Measurements from ENCODE around the gene LMAN1L.

Gene LMAN1L

DNA sequence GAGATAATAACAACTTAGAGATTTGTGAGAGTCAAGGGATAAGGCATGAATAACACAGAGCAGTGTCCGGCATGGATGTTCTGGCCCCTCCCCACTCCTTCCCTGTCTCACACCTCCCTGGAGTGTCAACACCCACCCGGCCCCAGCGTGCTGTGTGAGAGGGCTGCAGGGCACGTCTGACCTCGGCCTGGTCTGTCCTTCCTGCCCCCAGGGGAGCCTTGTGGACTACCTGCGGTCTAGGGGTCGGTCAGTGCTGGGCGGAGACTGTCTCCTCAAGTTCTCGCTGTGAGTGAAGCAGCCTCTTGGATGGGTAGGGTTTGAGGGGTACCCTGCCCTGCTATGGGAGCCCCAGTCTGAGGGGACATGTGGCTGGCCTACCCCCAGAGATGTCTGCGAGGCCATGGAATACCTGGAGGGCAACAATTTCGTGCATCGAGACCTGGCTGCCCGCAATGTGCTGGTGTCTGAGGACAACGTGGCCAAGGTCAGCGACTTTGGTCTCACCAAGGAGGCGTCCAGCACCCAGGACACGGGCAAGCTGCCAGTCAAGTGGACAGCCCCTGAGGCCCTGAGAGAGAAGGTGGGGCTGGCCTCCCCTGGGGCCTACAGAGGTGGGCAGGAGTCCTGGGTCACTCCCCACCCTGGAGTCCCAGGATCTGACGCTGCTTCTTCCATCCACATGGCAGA is 11.2 kb upstream of the LMAN1L start:
- no peak overlapping the region for H3K4me3 ChIP-seq (ENCODE audit: low read length)
- TF ChIP-seq CTCF (IDR thresholded peaks at IDR 0.05; ENCODE audit: insufficient read depth, low read depth, low read length, missing control alignments) = no peak
- DNase-seq (ENCODE audit: low read depth) = no peak

DNA sequence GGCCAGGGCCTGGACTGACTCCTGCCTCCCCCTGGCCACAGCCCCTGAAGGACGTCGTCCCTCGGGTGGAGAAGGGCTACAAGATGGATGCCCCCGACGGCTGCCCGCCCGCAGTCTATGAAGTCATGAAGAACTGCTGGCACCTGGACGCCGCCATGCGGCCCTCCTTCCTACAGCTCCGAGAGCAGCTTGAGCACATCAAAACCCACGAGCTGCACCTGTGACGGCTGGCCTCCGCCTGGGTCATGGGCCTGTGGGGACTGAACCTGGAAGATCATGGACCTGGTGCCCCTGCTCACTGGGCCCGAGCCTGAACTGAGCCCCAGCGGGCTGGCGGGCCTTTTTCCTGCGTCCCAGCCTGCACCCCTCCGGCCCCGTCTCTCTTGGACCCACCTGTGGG is 10.3 kb upstream of the LMAN1L start:
- TF ChIP-seq CTCF (IDR thresholded peaks at IDR 0.05; ENCODE audit: insufficient read depth, low read depth, low read length, missing control alignments) = no peak
- DNase-seq (ENCODE audit: low read depth) = no peak
- no peak overlapping the region for H3K4me3 ChIP-seq (ENCODE audit: low read length)

GRCh38 chr15:74802862-74803447 is 9.7 kb upstream of the LMAN1L start:
- no peak overlapping the region for H3K4me3 ChIP-seq (ENCODE audit: low read length)
- DNase-seq (ENCODE audit: low read depth) = no peak
- TF ChIP-seq CTCF (IDR thresholded peaks at IDR 0.05; ENCODE audit: insufficient read depth, low read depth, low read length, missing control alignments) = no peak

DNA sequence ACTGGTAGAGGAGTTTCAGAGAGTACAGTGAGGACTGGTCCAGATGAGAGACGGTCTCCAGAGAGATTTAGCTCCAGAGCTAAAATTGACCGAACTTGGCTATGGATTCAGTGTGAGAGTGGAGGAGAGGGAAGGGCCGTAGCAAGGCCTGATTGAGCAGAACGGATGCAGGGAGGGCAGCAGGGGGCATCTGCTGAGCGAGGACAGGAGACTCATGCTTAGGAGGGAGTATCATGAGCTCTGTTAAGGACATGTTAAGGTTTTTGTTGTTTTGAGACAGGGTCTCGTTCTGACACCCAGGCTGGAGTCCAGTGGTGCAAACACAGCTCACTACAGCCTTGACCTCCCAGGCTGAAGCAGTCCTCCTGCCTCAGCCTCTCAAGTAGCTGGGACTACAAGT is 7.7 kb upstream of the LMAN1L start:
- DNase-seq (ENCODE audit: low read depth) = no peak
- H3K4me3 ChIP-seq (ENCODE audit: low read length) = no peak overlapping the region
- TF ChIP-seq CTCF (IDR thresholded peaks at IDR 0.05; ENCODE audit: insufficient read depth, low read depth, low read length, missing control alignments) = no peak

DNA sequence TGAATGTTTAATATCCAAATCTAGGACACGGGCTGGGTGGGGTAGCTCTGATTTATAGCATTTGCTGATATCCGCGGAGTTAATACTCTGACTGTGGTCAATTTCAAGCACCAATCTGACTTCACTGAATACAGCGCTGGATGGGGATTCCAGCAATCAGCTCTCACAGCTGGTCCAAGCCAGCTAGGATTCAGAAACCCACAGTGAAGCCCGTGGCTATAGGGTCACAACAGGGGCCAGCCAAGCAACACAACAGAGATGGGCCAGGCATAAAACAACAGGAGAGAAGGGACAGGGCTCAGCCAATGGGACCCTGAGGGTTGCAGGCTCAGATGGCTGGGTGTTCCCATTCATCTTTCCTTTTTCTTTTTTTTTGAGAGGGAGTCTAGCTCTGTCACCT is 5.4 kb upstream of the LMAN1L start:
- no peak for DNase-seq (ENCODE audit: low read depth)
- no peak overlapping the region for H3K4me3 ChIP-seq (ENCODE audit: low read length)
- TF ChIP-seq CTCF (IDR thresholded peaks at IDR 0.05; ENCODE audit: insufficient read depth, low read depth, low read length, missing control alignments) = no peak

GRCh38 chr15:74808078-74808839 is 4.4 kb upstream of the LMAN1L start:
- DNase-seq (ENCODE audit: low read depth) = peak; percentile 48
- TF ChIP-seq CTCF (IDR thresholded peaks at IDR 0.05; ENCODE audit: insufficient read depth, low read depth, low read length, missing control alignments) = no peak
- no peak overlapping the region for H3K4me3 ChIP-seq (ENCODE audit: low read length)
